Activated T-cell treated with anti-CD3 and anti-CD28 coated beads, Interleukin-2, amount 50 U/mL, for 48 hours (primary cell): ENCODE results near the gene INF2.
A peak's percentile ranks its signal among the peaks of the same experiment; 100 is the strongest.
"Not testable (repeated sequence)": the region's sequence is repeated elsewhere in the genome, so short reads cannot be mapped to it uniquely, and the experiment has no call there.

Experiments used
- DNase-seq, 2 experiments: peaks; one replicate each; pipeline ENCODE4 v3.0.0-alpha.2; 2020

Gene INF2

DNA sequence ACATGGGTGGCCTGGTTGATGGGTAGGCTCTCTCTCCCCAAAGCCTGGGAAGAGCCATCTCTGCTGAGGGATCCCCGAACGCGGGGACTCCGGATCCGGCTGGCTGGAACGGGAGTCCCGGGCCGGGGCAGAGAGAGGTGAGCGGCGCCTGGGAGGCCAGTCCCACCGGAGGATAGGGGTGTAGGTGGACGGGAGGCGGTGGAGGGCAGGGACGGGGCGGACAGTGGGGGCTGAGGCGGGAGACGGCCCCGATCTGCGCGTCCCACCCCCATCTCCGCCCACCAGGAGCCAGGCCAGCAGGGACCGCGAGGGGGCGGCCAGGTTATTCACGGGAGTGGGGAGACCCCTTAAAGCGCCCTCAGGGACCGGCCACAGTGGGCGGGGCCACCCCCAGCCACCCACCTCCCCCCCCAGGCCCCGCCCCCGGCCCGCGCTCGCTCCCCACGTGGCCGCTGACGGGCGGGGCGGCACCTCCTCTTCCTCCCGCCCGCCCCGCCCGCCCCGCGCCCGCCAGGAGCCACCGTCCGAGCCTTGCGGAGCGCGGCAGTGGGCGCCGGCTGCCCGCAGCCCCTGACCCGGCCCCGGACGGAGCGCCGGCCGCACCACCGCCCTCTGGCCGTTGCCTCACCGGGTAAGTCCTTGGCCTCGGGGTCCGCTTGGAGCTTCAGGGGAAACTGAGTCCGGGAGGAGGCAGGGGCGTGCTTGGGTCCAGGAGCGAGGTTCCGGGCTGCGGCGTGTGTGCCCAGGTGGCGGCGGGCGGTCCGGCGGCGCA is at the start of gene INF2:
Gene INF2, plus strand, starts transcription at position 510 of the 772 bp plus-strand sequence. CDS start 11,748 bp downstream, outside the sequence.
- DNase-seq = peak; percentile 61 to 70

DNA sequence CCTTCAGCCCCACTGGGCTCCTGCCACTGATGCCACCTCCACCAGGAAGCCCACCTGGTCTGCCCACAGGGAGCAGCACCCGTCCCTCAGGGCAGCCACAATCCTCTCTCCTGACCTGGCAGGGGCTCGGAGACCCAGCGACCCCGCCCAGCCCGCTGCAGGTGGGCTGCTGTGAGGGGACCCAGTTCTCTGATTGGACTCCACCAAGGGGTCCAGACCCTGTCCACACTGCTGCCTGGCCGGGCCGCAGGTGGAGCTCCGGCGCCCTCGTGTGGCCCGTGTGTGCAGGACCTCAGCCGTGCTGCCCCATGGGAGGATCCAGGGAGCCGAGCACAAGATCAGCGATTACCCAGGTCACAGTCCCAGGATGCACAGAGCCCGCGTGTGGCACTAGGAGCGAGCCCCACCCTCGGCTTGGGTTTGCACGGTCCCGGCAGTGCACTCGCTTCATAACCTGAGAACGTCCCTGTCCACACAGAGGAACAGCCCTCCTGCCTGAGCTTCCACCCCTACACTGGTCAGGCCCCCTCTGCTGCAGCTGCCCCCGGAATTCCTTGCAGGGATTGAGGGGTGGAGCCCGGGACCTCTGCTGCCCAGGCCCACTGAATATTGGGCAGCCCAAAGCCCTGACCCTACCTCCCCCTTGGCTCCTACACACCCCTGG is 49.4 kb upstream of the INF2 start:
- peak; percentile 72 to 76 for DNase-seq

DNA sequence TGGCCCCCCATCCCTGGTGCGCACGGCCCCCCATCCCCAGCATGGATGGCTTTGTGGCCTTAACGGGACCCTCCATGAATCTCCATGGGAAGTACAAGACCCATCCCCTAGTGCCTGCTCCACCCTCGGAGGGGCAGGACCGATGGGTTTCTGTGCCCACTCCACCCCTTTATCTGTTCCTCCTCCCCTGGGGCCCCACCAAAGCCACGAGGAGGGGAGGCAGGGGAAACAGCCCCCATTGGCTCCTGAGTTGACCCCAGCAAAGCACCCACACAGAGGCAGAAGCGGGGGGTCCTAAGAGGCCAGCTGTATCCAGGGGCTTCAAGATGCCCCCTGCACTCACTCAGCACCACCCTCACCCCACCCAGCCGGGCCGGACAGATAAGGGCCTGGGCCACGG is 48.7 kb upstream of the INF2 start:
- DNase-seq = no peak

DNA sequence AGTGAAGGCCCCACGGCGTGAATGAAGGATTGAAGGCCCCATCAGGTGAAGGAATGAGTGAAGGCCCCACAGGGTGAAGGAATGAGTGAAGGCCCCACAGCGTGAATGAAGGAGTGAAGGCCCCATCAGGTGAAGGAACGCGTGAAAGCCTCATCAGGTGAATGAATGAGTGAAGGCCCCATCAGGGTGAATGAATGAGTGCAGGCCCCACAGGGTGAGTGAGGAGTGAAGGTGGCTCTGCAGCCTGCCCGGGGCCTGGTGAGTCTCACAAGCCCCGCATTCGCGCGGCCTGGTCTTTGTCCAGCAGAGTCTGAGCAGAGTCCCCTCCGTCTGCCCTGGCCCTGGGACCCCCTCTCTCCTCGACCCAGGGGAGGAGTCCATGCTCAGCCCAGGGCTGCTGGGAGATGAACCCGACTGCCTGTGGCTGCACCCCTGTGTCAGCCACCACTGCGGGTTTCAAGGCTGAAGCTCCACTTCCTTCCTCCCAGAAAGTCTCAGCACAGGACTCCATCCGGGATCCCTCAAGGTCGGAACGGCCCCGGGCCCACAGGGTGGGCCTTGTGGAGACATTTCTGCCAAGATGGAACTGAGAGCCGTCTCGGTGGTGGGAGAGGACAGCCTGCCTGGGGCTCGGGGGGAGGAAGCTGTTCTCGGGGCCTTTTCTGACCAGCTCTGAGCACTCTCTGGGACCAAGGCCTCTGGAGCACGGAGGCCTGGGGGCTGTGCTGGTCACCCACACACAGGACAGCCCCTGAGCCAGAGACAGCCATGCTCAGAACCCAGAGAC is 47.5 kb upstream of the INF2 start:
- no peak for DNase-seq

DNA sequence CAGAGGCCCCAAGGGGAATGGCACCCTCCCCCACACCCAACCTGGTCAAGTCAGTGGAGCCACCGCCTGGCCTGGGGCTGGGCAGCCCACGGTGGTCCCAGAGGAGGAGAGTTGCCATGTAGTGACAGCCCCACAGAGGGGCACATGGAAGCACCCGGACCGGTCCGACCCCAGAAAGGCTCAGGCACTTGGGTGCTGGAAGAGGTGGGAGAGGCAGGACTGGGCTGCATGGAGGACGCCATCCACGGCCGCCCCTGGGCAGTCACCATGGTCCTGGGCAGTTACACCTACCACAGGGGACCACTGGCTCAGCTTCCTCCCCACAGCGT is 46.9 kb upstream of the INF2 start:
- DNase-seq = no peak

DNA sequence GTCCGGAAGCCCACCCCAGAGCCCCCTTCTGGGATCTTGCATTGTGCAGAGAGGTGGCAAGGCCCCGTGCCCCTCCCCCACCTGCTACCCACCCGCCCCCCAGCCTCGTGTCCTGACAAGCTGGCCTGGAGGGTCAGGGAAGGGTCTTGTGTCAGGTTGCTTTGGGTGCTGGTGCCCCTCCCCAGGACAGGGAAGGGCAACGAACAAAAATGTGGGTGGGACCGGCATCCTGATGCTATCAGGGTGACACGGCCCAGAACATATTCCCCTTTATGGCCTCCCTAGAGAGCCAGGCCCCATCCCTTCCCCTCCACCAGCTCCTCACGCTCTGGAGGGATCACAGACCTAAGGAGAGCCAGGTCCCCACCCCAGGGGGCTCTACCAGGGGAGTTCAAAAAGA is 46.1 kb upstream of the INF2 start:
- no peak for DNase-seq

DNA sequence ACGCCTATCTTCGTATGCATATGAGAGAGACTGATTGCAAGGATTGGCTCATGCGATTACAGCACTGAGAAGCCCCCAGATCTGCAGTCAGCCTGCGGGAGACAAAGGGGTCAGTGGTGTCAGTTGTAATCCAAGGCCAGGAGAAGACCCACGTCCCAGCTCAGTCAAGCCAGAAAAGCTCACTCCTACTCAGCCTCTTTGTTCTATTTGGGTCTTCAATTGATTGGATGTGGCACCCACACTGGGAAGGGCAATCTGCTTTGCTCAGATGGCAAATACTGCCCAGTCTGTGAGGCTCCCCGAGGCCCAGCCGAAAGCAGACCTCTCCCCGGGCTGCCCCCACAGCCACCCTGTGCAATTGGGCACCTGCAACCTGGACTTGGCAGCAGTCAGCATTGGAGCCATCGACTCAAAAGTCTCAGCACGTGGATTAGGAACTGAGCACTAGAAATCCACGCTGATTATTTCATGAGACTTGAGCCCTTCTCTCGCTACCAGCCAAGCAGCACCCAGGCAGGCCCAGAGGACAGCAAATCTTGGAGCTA is 45.3 kb upstream of the INF2 start:
- DNase-seq = no peak

DNA sequence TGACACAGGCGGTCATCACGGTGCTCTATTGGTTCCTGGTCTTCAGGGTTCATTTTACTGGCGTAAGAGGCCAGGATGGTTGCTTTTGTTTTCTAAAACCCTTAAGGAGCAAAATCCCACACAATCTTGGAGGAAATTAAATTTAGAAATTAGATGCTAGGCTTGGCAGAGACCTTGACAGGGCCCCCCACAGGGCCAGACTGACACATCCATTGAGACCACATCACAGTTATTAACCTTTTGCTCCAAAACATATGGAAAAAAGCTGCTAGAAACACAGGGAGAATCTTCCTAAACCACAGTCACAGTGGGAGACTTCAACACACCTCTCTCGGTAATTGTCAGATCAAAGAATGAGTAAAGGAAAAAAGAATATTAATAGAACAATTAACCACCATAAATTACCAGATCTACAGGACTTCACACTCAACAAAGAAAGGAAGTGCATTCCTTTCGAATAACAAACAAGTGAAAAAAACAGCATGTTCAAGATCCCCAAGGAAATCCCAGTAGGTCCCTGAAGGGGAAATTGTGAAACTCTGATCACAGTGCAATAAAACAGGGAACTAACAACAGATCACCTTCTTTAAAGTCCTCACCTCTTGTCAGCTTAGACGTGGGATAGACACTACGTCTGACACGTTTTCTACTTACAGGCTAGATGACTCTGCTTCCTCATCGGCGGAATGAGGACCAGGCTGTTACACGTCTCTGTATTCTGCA is 44.6 kb upstream of the INF2 start:
- DNase-seq = no peak

DNA sequence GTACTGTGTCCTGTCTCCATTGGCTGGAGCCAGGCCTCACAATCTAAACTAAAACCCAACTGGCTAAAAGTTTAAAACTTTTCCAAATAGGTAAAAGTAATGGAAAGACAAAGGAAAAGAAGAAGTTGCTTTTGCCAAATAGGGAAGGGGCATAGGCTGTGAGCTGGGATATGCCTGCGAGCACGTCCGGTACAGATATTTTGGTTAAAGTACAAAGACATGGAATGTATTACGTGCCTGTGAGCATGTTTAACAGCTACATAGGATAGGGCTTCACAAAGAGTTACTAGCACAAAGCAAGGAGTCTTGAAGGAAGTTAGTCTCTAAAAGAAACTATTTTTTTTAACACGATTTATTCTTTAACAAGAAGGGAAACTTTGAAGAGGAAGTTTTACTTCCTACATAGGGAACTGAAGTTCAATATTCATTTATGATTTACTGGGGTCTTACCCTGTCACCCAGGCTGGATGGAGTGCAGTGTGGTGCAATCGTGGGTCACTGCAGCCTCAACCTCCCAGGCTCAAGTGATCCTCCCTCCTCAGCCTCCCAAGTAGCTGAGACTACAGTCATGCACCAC is 41.9 kb upstream of the INF2 start:
- DNase-seq = no peak

DNA sequence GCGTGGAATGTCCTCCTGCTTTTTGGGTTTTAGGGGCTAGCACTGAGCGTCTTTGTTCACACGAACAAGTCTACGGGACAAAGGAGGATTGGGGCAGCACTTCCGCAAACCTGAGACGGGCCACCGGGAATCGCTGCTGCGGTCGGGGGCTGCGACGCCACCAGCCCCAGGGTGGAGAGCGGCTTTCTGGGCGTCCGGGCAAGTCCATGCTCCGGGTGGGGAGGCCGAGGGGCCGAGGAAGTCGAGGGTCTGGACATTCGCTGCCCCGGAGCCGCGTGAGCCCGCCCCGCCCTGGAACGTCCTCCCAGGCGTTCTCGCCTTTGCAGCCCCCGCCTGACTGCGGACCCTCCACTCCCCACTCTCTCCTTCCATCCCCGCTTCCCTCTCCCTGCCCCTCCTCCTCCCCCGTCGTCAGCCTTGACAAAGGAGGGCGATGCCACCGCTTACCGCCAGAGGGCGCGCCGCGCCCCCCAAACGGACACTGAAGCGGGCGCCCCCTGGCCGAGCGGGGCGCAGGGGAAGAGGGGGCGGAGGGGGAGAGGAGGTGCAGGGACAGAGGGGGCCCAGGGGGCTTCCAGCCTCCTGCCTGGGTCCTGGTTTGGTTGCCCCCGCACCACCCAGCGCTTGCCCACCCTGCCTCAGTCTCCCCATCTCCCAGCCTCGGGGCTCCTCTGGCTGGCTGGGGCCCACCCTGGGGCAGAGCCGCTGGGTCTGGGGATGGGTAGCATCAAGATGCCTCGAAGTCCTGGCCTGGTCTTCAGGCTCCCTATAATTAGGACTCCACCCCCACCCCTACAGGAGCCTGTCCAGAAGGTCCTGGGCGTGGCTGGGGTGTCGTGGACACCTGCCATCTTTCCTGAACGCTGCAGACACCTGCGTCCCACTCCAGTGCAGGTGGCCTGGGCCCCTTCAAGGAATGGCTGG is 39.1 kb upstream of the INF2 start:
- peak; percentile 81 to 83 for DNase-seq

DNA sequence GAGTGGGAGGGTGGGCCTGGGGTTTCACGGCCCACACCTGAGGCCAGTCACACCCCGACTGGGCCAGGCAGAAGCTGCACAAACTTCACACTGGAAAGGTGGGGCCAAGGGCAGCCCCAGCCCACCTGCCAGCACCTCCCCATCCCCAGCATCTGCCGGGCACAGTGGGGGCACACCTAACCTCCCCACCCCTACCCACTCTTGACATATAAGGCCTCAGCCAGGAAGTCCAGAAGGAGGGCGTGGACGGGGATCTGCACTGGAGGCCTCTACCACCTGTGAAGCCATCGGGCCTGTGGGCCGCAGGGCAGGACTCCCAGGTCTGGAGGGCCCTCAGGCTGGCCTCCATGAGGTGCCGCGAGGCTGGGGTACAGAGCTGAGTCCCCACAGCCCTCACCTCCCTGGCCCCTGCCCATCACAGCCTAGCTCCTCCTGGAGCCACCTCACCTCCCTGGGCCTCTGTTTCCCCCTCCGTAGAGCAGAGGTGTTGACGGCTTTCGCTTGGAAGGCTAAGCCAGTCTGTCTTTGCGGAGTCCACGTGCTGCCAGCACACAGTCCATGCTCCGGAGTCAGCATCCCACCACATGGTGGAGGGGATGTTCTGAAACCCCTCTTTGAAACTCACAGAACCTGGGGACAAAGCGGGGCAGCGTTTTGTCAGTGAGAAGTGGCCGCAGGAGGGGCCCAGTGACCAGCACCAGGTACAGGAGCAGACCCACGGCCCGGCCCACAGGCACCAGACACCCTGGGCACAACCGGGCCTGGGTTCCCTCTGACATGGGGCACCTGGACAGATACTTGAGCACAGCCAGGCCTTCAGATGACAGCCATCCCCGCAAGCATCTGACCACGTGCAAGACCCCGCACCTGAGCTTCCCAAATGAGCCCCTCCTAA is 38.2 kb upstream of the INF2 start:
- DNase-seq = no peak

DNA sequence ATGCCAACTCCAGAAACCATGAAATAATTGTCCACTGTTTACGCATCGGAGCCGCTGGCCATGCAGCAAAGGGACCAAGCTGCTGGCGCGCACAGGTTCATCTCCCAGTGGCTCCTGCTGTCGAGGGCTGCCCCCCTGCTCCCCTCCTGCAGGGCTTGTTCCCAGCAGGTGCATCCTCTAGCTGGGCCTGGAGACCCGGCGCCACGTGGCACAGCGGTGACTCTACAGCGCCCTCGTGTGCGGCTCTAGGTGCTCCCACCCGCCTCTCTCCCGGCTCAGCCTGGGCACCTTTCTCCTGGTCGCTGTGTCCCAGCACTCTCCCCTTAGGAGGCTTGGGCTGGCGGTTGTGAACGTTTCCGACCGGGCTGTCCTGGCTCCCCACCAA is 37.5 kb upstream of the INF2 start:
- DNase-seq = no peak

DNA sequence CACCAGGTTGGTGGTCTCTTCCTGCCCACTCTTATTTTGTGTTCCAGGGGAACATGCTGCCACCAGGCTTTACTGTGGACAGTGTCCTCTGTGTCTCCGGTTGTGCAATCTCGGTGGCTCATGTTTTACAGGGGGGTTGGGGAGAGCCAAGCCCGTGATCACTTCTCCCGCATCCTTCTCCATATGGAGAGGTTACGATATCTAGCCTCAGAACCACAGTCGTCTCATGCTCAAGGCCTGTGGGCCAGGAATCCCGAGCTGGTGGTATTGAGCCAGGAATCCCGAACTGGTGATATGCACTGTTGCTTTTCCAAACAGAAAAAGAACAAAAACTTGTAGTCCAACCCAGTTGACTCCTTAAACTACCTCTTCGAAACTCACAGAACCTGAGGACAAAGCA is 37.0 kb upstream of the INF2 start:
- DNase-seq = no peak

DNA sequence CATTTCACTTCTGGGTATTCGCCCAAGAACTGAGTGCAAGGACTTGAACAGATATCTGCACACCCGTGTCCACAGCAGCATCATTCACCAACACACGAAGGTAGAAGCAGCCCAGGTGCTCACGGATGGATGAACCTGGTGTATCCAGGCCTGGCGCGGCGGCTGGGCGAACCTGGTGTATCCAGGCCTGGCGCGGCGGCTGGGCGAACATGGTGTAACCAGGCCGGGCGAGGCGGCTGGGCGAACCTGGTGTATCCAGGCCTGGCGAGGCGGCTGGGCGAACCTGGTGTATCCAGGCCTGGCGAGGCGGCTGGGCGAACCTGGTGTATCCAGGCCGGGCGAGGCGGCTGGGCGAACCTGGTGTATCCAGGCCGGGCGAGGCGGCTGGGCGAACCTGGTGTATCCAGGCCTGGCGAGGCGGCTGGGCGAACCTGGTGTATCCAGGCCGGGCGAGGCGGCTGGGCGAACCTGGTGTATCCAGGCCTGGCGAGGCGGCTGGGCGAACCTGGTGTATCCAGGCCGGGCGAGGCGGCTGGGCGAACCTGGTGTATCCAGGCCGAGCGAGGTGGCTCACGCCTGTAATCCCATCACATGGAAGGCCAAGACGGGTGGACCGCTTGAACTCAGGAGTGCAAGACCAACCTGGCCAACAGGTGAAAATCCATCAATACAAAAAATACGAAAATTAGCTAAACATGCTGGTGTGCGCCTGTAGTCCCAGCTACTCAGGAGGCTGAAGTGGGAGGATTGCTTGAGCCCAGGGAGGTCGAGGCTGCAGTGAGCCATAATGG is 36.1 kb upstream of the INF2 start:
- DNase-seq = not testable (repeated sequence)

DNA sequence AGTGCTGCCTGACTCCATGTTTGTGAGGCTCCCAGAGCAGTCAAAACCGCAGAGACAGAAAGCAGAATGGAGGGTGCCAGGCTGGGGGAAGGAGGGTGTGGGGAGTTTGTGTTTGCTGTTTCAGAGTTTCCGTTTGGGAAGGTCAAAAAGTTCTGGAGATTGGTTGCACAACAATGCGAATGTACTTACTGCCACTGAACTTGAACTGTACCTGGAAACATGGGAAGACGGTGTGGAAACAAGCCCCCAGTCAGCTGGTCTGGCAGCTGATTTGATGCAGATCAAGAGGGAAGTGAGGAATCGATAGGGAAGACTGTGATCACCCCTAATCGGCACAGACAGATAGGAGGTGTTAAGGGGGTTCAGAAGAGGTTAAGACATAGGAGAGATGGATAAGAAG is 35.3 kb upstream of the INF2 start:
- no peak for DNase-seq

DNA sequence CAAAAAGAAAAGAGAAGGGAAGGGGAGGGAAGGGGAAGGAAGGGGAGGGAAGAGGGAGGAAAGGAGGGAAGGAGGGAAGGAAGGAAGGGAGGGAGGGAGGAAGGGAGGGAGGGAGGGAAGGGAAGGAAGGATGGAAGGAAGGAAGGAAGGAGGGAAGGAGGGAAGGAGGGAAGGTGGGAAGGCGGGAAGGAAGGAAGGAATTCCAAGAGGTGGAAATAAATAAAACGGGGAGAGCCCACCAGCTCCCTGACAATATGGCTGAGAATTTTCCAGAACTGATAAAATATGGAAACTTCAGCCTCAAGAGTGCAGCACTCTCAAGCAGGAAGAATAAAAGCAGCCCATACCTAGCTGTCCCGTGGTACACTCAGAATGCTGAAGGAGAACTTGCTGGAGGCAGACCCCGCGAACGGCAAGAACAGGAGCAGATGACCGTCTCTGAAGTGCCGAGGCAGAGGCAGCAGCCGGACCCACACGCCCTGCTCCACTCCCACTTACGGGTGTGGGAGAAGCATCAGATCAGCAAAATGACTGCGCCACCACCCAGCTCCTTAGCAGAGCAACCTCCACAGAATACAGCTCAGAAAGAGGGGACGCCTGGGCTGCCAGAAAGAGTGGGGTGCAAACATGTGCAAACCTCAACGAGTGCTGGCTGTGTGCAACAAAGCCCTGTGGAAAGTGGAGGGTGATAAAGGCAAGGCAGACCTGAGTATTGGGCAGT is 34.1 kb upstream of the INF2 start:
- no peak for DNase-seq

DNA sequence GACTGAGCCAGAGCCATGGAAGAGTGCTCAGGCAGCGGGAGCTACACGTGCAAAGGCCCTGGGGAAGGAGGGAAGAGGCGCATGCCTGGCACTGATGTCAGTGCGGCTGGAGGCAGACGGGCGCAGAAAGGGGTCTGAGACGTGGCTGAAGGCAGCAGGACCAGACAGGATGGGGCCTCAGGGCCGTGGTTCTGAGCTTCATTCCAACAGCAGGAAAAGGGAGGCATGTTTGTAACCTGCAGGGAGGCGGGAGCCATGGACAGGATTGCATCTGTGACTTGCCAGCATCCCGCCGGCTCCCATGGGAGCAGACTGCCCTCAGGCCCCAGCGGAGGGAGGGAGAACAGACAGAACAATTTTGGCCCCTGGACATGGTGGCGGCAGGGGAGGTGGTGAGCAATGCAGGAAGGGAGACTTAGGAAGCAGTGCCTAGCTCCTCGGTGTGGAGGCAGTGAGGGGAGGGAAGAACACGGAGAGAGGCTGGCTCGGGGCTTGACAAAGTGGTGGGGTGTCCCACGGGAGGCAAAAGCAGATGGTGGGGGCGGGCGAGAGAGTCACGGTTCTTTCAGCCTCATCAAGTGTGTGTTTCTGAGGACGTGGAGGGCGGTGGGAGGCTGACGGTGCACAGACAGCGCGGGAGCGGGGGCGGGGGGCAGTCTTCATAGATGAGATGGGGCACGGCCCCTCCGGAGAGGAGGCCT is 33.3 kb upstream of the INF2 start:
- no peak for DNase-seq

DNA sequence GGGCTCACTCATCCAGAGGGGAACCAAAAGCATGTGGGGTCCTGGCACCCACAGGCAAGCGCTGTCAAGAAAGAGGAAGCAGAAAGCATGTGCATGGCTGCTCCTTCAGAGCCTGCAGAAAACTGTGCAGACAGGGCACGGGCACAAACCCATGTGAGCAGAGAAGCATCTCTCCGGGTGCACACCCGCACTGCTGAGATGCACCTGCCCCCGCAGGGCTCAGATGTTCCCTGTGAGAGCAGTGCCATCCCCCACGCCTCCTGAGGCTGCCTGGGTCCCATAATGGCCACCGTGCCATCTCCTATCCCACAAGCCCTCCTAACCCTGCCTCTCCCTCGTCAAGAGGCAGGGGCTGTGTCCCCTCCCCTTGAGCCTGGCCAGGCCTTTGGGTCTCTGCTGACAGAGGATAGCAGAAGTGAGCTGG is 32.3 kb upstream of the INF2 start:
- DNase-seq = no peak
